HepG2 (cell line): Measurements from ENCODE around the gene TAF6. TPM values are rescaled to one million over a fixed set of nuclear protein-coding genes. Genes with fewer than 3 reads are reported as not detected.

Experiments
- ARNT ChIP-seq: fragments of 450-650 bp; IDR thresholded peaks from 2 replicates; pipeline ENCODE4 v1.6.1; 2017
- ARNTL ChIP-seq: sonication (generic); formaldehyde crosslinking; IDR thresholded peaks from 2 replicates; pipeline ENCODE4 v1.4.0; 2020; ENCODE audit warnings: mild to moderate bottlenecking, missing genetic modification reagents
- GFI1 ChIP-seq: sonication (generic); formaldehyde crosslinking; IDR thresholded peaks from 2 replicates; pipeline ENCODE4 v1.5.0; 2020; ENCODE audit warnings: missing genetic modification reagents, mild to moderate bottlenecking, borderline replicate concordance
- KDM1A ChIP-seq: IDR thresholded peaks from 2 replicates; pipeline ENCODE4 v1.6.1; 2016; ENCODE audit warnings: missing compliant biosample characterization
- MAFK ChIP-seq, 2 experiments: IDR thresholded peaks in 1 of 2; conservative IDR thresholded peaks in 1 of 2; 2 replicates each; pipeline ENCODE4 v1.6.1; 2011; ENCODE audit warnings: improper control_type of control experiment in 2 of 2, low read length in 2 of 2
- MYPOP ChIP-seq: sonication (generic); formaldehyde crosslinking; IDR thresholded peaks from 2 replicates; pipeline ENCODE4 v1.8.1; 2023; ENCODE audit warnings: mild to moderate bottlenecking, moderate library complexity, missing genetic modification reagents
- POLR2AphosphoS2 ChIP-seq: IDR thresholded peaks from 2 replicates; pipeline ENCODE4 v1.6.1; 2011; ENCODE audit warnings: low read depth, low read length, improper control_type of control experiment
- SMAD3 ChIP-seq: sonication (generic); formaldehyde crosslinking; IDR thresholded peaks from 2 replicates; pipeline ENCODE4 v1.4.0; 2020; ENCODE audit warnings: missing genetic modification reagents
- SOX5 ChIP-seq: IDR thresholded peaks from 2 replicates; pipeline ENCODE4 v1.6.1; 2016; ENCODE audit warnings: borderline replicate concordance
- TRIM24 ChIP-seq: sonication (generic); formaldehyde crosslinking; IDR thresholded peaks from 2 replicates; pipeline ENCODE4 v1.8.0; 2022; ENCODE audit warnings: mild to moderate bottlenecking, missing genetic modification reagents
- ZBTB7B ChIP-seq: sonication (generic); formaldehyde crosslinking; IDR thresholded peaks from 2 replicates; pipeline ENCODE4 v1.4.0; 2020; ENCODE audit warnings: missing genetic modification reagents
- ZFP62 ChIP-seq: sonication (generic); formaldehyde crosslinking; IDR thresholded peaks from 2 replicates; pipeline ENCODE4 v1.4.0; 2020; ENCODE audit warnings: missing genetic modification reagents
- ZFP82 ChIP-seq: sonication (generic); formaldehyde crosslinking; IDR thresholded peaks from 2 replicates; pipeline ENCODE4 v1.5.1; 2020; ENCODE audit warnings: mild to moderate bottlenecking, missing genetic modification reagents, borderline replicate concordance
- ZMAT5 ChIP-seq: sonication (generic); formaldehyde crosslinking; IDR thresholded peaks from 2 replicates; pipeline ENCODE4 v1.5.0; 2020; ENCODE audit warnings: mild to moderate bottlenecking, low read depth, missing genetic modification reagents, borderline replicate concordance
- ZNF234 ChIP-seq: sonication (generic); formaldehyde crosslinking; conservative IDR thresholded peaks from 2 replicates; pipeline ENCODE4 v1.5.1; 2020; ENCODE audit warnings: mild to moderate bottlenecking, missing genetic modification reagents
- ZNF335 ChIP-seq: sonication (generic); formaldehyde crosslinking; IDR thresholded peaks from 2 replicates; pipeline ENCODE4 v1.4.0; 2020; ENCODE audit warnings: missing genetic modification reagents
- ZNF7 ChIP-seq: IDR thresholded peaks from 2 replicates; pipeline ENCODE4 v1.6.1; 2016; ENCODE audit warnings: missing biosample characterization, missing genetic modification reagents
- ZNF747 ChIP-seq: sonication (generic); formaldehyde crosslinking; IDR thresholded peaks from 2 replicates; pipeline ENCODE4 v1.8.1; 2023; ENCODE audit warnings: missing genetic modification reagents, mild to moderate bottlenecking, borderline replicate concordance
- ZNF776 ChIP-seq: sonication (generic); formaldehyde crosslinking; IDR thresholded peaks from 2 replicates; pipeline ENCODE4 v1.4.0; 2020; ENCODE audit warnings: mild to moderate bottlenecking, missing genetic modification reagents
- polyA plus RNA-seq, 8 experiments: library from polyadenylated mRNA; depleted of rRNA in 3 of 8; stranded (reverse) in 7 of 8; unstranded in 1 of 8; fragments of >200 nt; fragmentation: Illumina TruSeq in 4 of 8; extraction: Trizol in 4 of 8; gene quantifications; 2 replicates each; pipeline versions ENCODE4 v1.2.1 to v1.2.3, GENCODE V29; 2011 to 2016; ENCODE audit warnings: low read depth in 4 of 8, missing spikeins in 1 of 8, mixed read lengths in 1 of 8; ENCODE audit not compliant: insufficient read depth in 1 of 8
- total RNA-seq, 5 experiments: library from RNA; depleted of rRNA; stranded (reverse); fragments of >200 nt; fragmentation: Illumina TruSeq; extraction: Trizol; gene quantifications; 2 replicates each; pipeline ENCODE4 v1.2.3, GENCODE V29; 2016; ENCODE audit warnings: low read depth in 1 of 5
- TF ChIP-seq, protein P1 (sequence below): sonication (generic); formaldehyde crosslinking; IDR thresholded peaks from 2 replicates; pipeline ENCODE4 v1.4.0; 2020; ENCODE audit warnings: missing genetic modification reagents, borderline replicate concordance
- TF ChIP-seq, protein P2 (sequence below): IDR thresholded peaks from 2 replicates; pipeline ENCODE4 v1.6.1; 2016; ENCODE audit warnings: missing compliant biosample characterization, missing genetic modification reagents, borderline replicate concordance
- TF ChIP-seq, protein P3 (sequence below): IDR thresholded peaks from 2 replicates; pipeline ENCODE4 v1.6.1; 2016; ENCODE audit warnings: missing biosample characterization, missing genetic modification reagents, low read depth

The TAF6 gene
- total and polyA plus RNA-seq, 2 of the 13 experiments (the other 11 are each of a cell fraction or from before 2014, with no cell fraction given): 12.9 to 18.8 TPM

DNA sequence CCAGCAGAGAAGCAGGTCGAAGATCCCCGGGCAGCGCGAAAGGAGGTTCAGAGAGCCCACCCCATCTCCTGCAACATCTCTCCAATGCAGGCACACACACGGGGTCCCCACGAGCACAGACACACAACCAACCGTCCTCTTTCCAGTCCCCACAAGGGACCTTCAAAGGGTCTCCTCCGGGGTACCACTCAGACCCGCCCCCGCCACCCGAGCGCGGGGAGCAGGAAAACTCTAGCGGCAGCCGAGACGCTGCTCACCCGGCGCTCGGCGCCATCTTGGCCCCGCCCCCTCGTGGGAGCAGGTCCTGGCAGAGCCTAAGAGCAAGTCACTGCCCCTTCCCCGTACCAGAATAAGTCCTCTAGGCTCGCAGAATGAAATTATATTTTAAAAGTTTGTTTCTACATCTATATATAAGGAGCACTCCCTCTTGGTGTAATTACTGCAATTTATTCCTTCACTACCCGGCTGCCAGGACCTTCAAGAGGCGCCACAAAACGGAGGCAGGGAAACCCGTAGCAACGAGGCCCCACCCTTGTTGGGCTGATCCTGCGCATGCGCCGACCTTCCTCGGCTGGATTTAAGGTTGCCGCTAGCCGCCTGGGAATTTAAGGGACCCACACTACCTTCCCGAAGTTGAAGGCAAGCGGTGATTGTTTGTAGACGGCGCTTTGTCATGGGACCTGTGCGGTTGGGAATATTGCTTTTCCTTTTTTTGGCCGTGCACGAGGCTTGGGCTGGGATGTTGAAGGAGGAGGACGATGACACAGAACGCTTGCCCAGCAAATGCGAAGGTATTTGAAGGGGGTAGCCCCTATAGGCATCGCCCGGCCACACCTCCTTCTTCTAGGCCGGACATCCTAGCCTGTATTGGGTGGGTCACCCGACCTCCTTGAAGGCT is at the start of gene TAF6, which contains the start of gene CNPY4 (continued):
- TF ChIP-seq ZNF7 (CRISPR knock-in tag): no peak; the same call in 1 of the 2 replicates
- no peak for TF ChIP-seq ZFP82 (CRISPR knock-in tag)
- TF ChIP-seq SMAD3 (CRISPR knock-in tag): peak; percentile 68
- peak; percentile 77; the same call in 1 of the 2 replicates for TF ChIP-seq MYPOP
- TF ChIP-seq GFI1 (CRISPR knock-in tag): peak; percentile 29; the same call in 1 of the 2 replicates
- no peak; the same call in 1 of the 2 replicates for TF ChIP-seq SOX5 (CRISPR knock-in tag)
- TF ChIP-seq ZMAT5 (CRISPR knock-in tag): no peak
- no peak for TF ChIP-seq KDM1A (CRISPR knock-in tag)
- TF ChIP-seq, protein P1, sequence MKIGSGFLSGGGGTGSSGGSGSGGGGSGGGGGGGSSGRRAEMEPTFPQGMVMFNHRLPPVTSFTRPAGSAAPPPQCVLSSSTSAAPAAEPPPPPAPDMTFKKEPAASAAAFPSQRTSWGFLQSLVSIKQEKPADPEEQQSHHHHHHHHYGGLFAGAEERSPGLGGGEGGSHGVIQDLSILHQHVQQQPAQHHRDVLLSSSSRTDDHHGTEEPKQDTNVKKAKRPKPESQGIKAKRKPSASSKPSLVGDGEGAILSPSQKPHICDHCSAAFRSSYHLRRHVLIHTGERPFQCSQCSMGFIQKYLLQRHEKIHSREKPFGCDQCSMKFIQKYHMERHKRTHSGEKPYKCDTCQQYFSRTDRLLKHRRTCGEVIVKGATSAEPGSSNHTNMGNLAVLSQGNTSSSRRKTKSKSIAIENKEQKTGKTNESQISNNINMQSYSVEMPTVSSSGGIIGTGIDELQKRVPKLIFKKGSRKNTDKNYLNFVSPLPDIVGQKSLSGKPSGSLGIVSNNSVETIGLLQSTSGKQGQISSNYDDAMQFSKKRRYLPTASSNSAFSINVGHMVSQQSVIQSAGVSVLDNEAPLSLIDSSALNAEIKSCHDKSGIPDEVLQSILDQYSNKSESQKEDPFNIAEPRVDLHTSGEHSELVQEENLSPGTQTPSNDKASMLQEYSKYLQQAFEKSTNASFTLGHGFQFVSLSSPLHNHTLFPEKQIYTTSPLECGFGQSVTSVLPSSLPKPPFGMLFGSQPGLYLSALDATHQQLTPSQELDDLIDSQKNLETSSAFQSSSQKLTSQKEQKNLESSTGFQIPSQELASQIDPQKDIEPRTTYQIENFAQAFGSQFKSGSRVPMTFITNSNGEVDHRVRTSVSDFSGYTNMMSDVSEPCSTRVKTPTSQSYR (CRISPR knock-in tag): no peak
- 0 out of 2 replicates have a peak, but pooled peaks have one; percentile 50 for TF ChIP-seq ZNF335 (CRISPR knock-in tag)
- no peak for TF ChIP-seq TRIM24 (CRISPR knock-in tag)
- TF ChIP-seq, protein P2, sequence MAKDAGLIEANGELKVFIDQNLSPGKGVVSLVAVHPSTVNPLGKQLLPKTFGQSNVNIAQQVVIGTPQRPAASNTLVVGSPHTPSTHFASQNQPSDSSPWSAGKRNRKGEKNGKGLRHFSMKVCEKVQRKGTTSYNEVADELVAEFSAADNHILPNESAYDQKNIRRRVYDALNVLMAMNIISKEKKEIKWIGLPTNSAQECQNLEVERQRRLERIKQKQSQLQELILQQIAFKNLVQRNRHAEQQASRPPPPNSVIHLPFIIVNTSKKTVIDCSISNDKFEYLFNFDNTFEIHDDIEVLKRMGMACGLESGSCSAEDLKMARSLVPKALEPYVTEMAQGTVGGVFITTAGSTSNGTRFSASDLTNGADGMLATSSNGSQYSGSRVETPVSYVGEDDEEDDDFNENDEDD: peak; percentile 65; the same call in 1 of the 2 replicates
- TF ChIP-seq ARNTL (CRISPR knock-in tag): peak; percentile 40; the same call in 1 of the 2 replicates
- no peak for TF ChIP-seq ZFP62 (CRISPR knock-in tag)
- no peak for TF ChIP-seq MAFK (conservative IDR thresholded peaks at IDR 0.05 in 1 of 2, IDR thresholded peaks at IDR 0.05 in 1 of 2; ENCODE audit: low read length in 2 of 2)
- no peak for TF ChIP-seq ZBTB7B (CRISPR knock-in tag)
- TF ChIP-seq ZNF776 (CRISPR knock-in tag): no peak
- no peak for TF ChIP-seq POLR2AphosphoS2
- no peak; the same call in 1 of the 2 replicates for TF ChIP-seq ZNF747 (CRISPR knock-in tag)
- TF ChIP-seq ZNF234 (CRISPR knock-in tag): no peak
- TF ChIP-seq, protein P3, sequence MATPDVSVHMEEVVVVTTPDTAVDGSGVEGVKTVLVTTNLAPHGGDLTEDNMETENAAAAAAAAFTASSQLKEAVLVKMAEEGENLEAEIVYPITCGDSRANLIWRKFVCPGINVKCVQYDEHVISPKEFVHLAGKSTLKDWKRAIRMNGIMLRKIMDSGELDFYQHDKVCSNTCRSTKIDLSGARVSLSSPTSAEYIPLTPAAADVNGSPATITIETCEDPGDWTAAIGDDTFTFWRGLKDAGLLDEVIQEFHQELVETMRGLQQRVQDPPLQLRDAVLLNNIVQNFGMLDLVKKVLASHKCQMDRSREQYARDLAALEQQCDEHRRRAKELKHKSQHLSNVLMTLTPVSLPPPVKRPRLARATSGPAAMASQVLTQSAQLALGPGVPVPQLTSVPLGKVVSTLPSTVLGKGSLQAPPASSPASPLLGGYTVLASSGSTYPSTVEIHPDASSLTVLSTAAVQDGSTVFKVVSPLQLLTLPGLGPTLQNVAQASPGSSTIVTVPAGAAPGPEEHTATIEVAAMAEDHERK (CRISPR knock-in tag): no peak
- TF ChIP-seq ARNT: no peak
